GM21737 (cell line): ENCODE results near the gene GSTM1.

Experiments
- ATAC-seq: cut with Tn5 transposase; IDR thresholded peaks from one replicate; pipeline ENCODE4 v1.9.1; 2021; ENCODE audit warnings: mild to moderate bottlenecking, moderate library complexity; ENCODE audit not compliant: unreplicated experiment

The GSTM1 gene

DNA sequence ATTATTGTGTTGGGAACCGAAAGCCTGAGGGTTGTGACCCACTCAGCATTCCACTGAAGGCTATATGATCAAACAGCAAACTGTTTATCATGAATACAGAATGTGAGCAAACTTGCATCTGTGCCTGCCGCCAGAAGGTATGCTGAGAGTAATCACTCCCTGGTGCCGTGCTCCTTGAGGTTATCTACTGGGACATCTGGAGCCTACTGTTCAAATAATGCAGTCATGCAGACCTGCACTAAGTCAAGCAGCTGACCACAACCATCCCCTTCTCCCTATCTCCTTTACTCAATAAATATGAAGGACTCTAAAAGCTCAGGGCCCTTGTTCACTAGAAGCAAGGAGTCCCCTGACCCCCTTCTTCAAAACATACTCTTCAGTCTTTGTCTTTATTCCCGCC is 37.9 kb downstream of the GSTM1 start:
- ATAC-seq: no peak

DNA sequence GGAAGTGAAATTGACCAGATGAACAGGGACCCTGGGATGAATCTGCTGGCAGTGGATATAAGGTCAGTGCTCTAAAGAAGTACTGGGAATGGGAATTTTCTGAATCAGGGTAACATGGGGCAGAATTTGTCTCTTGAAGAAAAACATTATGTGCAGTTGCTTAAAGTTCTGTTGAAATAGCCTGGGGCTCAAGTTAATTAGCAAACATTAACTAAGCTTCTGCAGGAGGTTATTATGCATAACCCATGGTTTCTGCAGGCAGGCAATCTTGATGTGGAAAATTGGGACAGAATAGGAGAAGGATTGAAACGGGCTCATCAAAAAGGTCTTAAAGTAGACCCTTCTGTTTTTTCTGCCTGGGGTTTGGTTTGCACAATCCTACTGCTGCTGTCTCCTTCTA is 38.4 kb downstream of the GSTM1 start:
- ATAC-seq: no peak

- no peak for ATAC-seq
Observed at GRCh38 chr1:109726728-109727373, 39.2 kb downstream of the GSTM1 start.

DNA sequence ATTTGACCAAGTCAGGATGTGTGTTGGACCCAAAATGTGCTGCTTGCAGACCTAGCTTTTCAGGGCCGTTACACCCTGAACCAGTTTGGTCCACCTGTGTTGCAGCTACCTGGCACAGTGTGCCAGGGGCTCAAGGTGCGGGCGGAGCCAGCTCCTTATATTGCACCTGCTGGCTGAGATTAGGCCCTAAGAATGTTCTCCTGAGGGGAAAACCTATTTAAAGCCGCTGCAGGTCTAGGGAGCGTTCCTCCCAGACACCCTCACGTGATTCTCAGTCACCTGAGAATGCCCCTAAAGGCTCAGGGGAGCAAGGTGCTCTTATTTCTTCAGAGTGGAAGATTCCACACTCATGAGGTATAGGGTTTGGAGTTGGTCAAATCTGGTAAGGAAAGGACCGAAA is 41.3 kb downstream of the GSTM1 start:
- ATAC-seq: no peak

GRCh38 chr1:109730666-109731065 is 43.0 kb downstream of the GSTM1 start:
- no peak for ATAC-seq

DNA sequence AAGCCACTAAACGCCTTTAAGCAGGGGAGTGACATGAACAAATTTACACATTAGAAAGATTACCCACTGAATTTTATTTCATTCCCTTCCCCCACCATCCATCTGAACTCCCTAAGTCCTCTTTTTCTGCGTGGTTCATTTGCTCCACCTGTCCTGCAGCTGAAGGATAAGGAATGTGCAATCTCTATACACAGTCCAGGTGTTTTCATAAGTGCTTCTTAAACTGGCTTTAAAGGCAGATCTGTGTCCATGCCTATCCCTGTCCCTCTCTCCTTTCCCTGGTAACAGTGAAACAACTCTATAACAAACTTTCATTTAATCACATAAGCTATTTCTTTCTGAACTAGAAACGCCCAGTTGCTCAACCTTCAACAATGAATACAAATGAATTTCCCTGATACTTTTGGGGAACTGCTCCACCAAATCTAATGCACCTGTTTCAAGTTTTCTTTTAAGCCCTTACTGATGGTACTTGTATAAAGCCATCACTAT is 44.8 kb downstream of the GSTM1 start:
- no peak for ATAC-seq

GRCh38 chr1:109733236-109733870 is 45.7 kb downstream of the GSTM1 start:
- ATAC-seq: no peak

- no peak for ATAC-seq
Observed at GRCh38 chr1:109739738-109740614, 52.4 kb downstream of the GSTM1 start.

DNA sequence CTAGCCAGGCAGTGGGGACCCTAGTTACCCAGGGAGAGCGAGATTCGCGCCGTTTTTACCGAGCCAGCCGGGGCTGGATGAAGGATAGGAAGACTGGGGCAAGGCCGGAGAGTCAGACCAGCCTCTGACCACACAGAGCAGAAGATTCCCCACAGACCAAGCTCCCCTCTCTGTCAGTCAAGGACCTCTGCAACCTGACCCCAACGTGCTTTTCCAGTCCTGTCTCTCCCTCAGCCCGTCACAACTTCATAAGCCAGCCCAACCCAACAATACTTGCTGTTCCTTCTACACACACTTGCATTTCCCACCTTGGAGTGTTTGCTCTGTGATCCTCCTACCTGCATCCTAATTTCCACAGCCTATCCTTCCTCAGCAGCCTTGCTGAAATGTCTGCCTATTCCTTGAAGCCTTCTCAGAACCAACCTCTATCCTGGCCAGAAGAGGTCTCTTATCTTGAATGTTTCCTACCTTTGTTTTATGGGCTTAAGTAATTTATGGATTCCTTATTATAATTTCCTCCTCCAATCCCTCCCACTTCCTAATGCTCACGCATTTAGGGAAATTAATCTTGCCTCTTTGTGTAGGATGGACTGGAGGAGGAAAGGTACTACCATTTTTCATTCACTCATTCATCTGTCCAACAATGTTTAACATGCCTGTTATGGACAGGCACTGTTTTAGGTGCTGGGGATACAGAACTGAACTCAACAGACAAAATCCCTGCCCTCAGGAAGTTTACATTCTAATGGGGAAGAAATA is 53.2 kb downstream of the GSTM1 start, which contains the start of gene GSTM3:
GSTM3 (minus strand) TSS at position 424 of the 759 bp plus-strand sequence. CDS start 751 bp downstream, outside the sequence.
- ATAC-seq: no peak
